Mesothelial cell of epicardium (in vitro differentiated cells): ENCODE results near the gene MRM3. TPM values are rescaled to one million over a fixed set of nuclear protein-coding genes. Genes with fewer than 3 reads are reported as not detected.
"Not testable (repeated sequence)": the region's sequence is repeated elsewhere in the genome, so short reads cannot be mapped to it uniquely, and the experiment has no call there.

ENCODE experiments used
- DNase-seq, 2 experiments: peaks; one replicate each; pipeline ENCODE4 v3.0.0; 2021; ENCODE audit warnings: low spot score in 2 of 2; ENCODE audit not compliant: unreplicated experiment in 2 of 2
- H3K27ac Mint-ChIP-seq: 2 replicates; pipeline ENCODE4 v1.8.0; 2021; ENCODE audit warnings: mixed read lengths
- H3K27me3 Mint-ChIP-seq: 2 replicates; pipeline ENCODE4 v1.8.0; 2021; ENCODE audit warnings: low read depth, mixed read lengths
- H3K36me3 Mint-ChIP-seq: 2 replicates; pipeline ENCODE4 v1.8.0; 2021; ENCODE audit warnings: mixed read lengths
- H3K4me1 Mint-ChIP-seq: 2 replicates; pipeline ENCODE4 v1.8.0; 2021; ENCODE audit warnings: mixed read lengths
- H3K4me3 Mint-ChIP-seq: 2 replicates; pipeline ENCODE4 v1.8.0; 2021; ENCODE audit warnings: mild to moderate bottlenecking, moderate library complexity, mixed read lengths
- H3K9me3 Mint-ChIP-seq: 2 replicates; pipeline ENCODE4 v1.8.0; 2021; ENCODE audit warnings: mixed read lengths
- total RNA-seq: library from RNA; stranded (reverse); gene quantifications from 3 replicates; pipeline ENCODE4 v1.2.1, GENCODE V29; 2021
- TF ChIP-seq, protein P1 (sequence below): fragments of 200-600 bp; sonication (generic); IDR thresholded peaks from one replicate; pipeline ENCODE4 v1.5.0; 2021; ENCODE audit warnings: antibody characterized with exemption; ENCODE audit not compliant: unreplicated experiment

Gene MRM3
- total RNA-seq, 1 donor from 2014 or later: 13.5 TPM

DNA sequence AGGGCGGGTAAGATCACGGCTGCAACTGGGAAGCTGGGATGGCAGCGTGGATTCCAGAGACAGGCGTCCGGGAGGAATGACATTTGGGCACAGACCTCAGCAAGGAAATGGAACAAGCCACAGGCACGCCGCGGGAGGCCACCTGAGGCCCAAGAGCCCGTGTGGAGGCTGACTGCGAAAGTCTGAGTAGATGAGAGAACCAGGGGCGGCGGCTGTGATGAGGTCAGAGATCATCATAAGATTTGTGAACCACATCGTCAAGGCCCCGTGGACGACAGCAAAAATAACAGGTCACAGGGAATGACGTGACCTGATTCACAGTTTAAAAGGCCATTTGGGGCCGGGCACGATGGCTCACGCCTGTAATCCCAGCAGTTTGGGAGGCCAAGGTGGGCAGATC lies 48.2 kb downstream of the MRM3 start:
- no peak for DNase-seq
- peaks cover 6% of the 10 kb centered on the region for H3K4me1 Mint-ChIP-seq
- no peaks in the 10 kb centered on the region for H3K27me3 Mint-ChIP-seq
- peaks cover 12% of the 10 kb centered on the region for H3K9me3 Mint-ChIP-seq
- TF ChIP-seq, protein P1, sequence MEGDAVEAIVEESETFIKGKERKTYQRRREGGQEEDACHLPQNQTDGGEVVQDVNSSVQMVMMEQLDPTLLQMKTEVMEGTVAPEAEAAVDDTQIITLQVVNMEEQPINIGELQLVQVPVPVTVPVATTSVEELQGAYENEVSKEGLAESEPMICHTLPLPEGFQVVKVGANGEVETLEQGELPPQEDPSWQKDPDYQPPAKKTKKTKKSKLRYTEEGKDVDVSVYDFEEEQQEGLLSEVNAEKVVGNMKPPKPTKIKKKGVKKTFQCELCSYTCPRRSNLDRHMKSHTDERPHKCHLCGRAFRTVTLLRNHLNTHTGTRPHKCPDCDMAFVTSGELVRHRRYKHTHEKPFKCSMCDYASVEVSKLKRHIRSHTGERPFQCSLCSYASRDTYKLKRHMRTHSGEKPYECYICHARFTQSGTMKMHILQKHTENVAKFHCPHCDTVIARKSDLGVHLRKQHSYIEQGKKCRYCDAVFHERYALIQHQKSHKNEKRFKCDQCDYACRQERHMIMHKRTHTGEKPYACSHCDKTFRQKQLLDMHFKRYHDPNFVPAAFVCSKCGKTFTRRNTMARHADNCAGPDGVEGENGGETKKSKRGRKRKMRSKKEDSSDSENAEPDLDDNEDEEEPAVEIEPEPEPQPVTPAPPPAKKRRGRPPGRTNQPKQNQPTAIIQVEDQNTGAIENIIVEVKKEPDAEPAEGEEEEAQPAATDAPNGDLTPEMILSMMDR: no peak
- H3K27ac Mint-ChIP-seq: peak overlapping the region; percentile 13
- H3K4me3 Mint-ChIP-seq: no peak overlapping the region
- H3K36me3 Mint-ChIP-seq: peaks cover 25% of the 10 kb centered on the region

DNA sequence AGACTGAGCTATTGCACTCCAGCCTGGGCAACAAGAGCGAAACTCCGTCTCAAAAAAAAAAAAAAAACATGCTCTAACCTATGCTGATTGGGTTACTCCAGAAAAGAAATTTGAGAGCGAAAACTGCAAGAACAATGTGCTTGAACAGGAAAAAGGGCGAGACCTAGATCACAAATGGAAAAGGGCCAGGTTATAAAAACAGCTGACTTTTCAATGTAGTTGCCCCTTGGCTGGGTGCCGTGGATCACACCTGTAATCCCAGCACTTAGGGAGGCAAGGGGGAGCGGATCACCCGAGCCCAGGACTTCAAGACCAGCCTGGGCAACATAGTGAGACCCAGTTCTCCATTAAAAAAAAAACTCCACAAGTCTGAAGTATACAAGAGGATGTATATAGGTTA lies 48.8 kb downstream of the MRM3 start:
- DNase-seq: no peak
- TF ChIP-seq, protein P1: no peak
- no peak overlapping the region for H3K27ac Mint-ChIP-seq
- H3K4me1 Mint-ChIP-seq: peaks cover 7% of the 10 kb centered on the region
- H3K4me3 Mint-ChIP-seq: no peak overlapping the region
- no peaks in the 10 kb centered on the region for H3K27me3 Mint-ChIP-seq
- peaks cover 12% of the 10 kb centered on the region for H3K9me3 Mint-ChIP-seq
- H3K36me3 Mint-ChIP-seq: peaks cover 25% of the 10 kb centered on the region

DNA sequence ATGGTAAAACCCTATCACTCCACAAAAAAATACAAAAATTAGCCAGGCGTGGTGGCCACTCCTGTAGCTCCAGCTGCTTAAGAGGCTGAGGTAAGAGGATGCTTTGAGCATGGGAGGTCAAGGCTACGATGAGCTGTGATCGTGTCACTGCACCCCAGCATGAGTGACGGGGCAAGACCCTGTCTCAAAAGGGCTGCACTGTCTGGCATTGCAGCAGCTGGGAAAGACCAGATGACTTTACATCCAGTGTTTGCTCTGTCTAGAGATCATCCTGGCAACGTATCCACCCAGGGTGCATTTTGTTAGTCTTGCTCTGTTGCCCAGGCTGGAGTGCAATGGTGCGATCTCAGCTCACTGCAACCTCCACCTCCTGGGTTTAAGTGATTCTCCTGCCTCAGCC lies 52.0 kb downstream of the MRM3 start:
- peaks cover 12% of the 10 kb centered on the region for H3K4me1 Mint-ChIP-seq
- TF ChIP-seq, protein P1: no peak
- H3K27me3 Mint-ChIP-seq: no peaks in the 10 kb centered on the region
- H3K9me3 Mint-ChIP-seq: peaks cover 12% of the 10 kb centered on the region
- no peak for DNase-seq
- H3K36me3 Mint-ChIP-seq: peaks cover 25% of the 10 kb centered on the region
- H3K27ac Mint-ChIP-seq: peak overlapping the region; percentile 76
- H3K4me3 Mint-ChIP-seq: no peak overlapping the region

DNA sequence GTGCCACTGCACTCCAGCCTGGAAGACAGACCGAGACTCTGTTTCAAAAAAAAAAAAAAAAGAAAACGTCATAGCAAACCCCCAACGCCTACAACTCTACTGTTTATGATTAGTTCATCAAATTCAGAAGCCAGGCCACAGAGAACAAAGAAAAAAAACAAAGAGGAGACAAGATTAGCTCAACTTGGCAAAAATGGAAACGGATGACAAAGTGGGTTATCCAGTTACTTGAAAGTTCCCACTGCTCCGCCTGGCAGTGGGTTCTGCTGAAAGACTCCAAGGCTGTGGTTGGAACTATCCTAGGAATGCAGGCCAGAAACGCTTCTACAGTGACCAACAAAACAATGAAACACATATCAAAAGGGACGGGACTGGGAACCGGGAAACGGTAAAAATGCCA lies 53.1 kb downstream of the MRM3 start:
- Mint-ChIP-seq H3K9me3 (peaks cover 8% of the 10 kb centered on the region), H3K4me3 (no peak overlapping the region), H3K36me3 (peaks cover 17% of the 10 kb centered on the region), H3K4me1 (peaks cover 12% of the 10 kb centered on the region), H3K27me3 (no peaks in the 10 kb centered on the region), H3K27ac (peak overlapping the region; percentile 95)
- TF ChIP-seq, protein P1: no peak
- no peak for DNase-seq

DNA sequence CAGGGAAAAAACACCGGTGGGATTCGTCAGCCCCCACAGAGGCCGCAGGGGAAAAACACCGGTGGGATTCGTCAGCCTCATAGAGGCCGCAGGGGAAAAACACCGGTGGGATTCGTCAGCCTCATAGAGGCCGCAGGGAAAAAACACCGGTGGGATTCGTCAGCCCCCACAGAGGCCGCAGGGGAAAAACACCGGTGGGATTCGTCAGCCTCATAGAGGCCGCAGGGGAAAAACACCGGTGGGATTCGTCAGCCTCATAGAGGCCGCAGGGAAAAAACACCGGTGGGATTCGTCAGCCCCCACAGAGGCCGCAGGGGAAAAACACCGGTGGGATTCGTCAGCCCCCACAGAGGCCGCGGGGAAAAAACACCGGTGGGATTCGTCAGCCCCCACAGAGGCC lies 53.6 kb downstream of the MRM3 start:
- H3K9me3 Mint-ChIP-seq, H3K27me3 Mint-ChIP-seq, DNase-seq, H3K4me3 Mint-ChIP-seq: not testable (repeated sequence)
- H3K4me1 Mint-ChIP-seq: peaks cover 12% of the 10 kb centered on the region
- peaks cover 17% of the 10 kb centered on the region for H3K36me3 Mint-ChIP-seq
- peak overlapping the region; percentile 95 for H3K27ac Mint-ChIP-seq

DNA sequence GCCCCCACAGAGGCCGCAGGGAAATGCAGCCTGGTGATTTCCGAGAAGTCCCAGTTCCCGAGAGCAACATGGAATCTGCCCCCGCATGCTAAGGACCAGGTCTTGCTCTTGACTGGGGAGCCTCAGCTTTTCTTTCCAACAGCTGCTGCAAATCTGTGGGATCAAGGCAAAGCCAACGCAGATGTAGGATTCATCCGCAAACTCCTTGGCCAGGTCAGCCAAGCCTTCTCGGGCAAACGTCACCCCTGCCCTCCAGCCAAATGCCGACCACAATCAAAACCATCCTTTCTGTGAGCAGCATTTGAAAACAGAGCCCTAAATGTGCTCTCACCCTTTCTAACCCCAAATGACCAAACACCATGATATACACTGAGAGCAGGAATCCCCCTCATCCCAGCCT lies 54.0 kb downstream of the MRM3 start:
- DNase-seq: no peak
- Mint-ChIP-seq H3K9me3 (peaks cover 7% of the 10 kb centered on the region), H3K36me3 (peaks cover 18% of the 10 kb centered on the region), H3K27me3 (no peaks in the 10 kb centered on the region), H3K4me1 (peaks cover 12% of the 10 kb centered on the region), H3K4me3 (no peak overlapping the region), H3K27ac (peak overlapping the region; percentile 75)
- TF ChIP-seq, protein P1: no peak
